Endothelial cell of umbilical vein (primary cell): ENCODE data around the gene RNF217. TPM values are rescaled to one million over a fixed set of nuclear protein-coding genes. Genes with fewer than 3 reads are reported as not detected.

Experiments used
- BruUV-seq: library from RNA; stranded (reverse); fragments of 400-500 nt; replicated peaks from 2 replicates; lab custom pipeline; 2021; lab: Mats Ljungman, UMichigan
- CTCF ChIA-PET: fragments of 300-600, 350-600 bp; sonication (Branson Sonifier 250); formaldehyde crosslinking; loops from one replicate; lab custom pipeline; 2021; ENCODE audit warnings: antibody characterized with exemption, inconsistent platforms; lab: Charles Lee
- POLR2A ChIA-PET: fragments of 300-600, 350-600 bp; sonication (Branson Sonifier 250); formaldehyde crosslinking; loops from one replicate; lab custom pipeline; 2021; ENCODE audit warnings: antibody characterized with exemption, inconsistent platforms; lab: Charles Lee
- DNase-seq: peaks from one replicate; pipeline ENCODE4 v3.0.0-alpha.2; 2011; ENCODE audit warnings: low read depth, low spot score
- FAIRE-seq: peaks from 2 replicates; lab custom pipeline; 2011; peaks lifted over from hg19 to GRCh38; lab: Jason Lieb, UNC
- H2AFZ ChIP-seq: 2 replicates; pipeline ENCODE4 v1.6.0; 2012; ENCODE audit warnings: low read depth, low read length, control low read depth, inconsistent platforms
- H3K27ac ChIP-seq: 2 replicates; pipeline ENCODE4 v1.5.1; 2011; ENCODE audit warnings: low read depth, mild to moderate bottlenecking, control low read depth, low read length, moderate library complexity; ENCODE audit not compliant: insufficient read depth
- H3K27me3 ChIP-seq, 2 experiments: 2 replicates each; pipeline versions ENCODE4 v1.6.0 to v1.6.1; 2011; ENCODE audit warnings: low read length in 2 of 2, mixed read lengths in 1 of 2; ENCODE audit not compliant: control insufficient read depth in 2 of 2, insufficient read depth in 2 of 2
- H3K36me3 ChIP-seq, 2 experiments: 2 replicates in 1 of 2; 3 replicates in 1 of 2; pipeline ENCODE4 v1.5.1; 2011; ENCODE audit warnings: low read length in 2 of 2, mild to moderate bottlenecking in 1 of 2, moderate library complexity in 1 of 2; ENCODE audit not compliant: control insufficient read depth in 2 of 2, insufficient read depth in 2 of 2; ENCODE audit errors: extremely low read depth in 1 of 2
- H3K4me1 ChIP-seq: 3 replicates; pipeline ENCODE4 v1.5.1; 2011; ENCODE audit warnings: mild to moderate bottlenecking, low read length; ENCODE audit not compliant: control insufficient read depth, insufficient read depth; ENCODE audit errors: extremely low read depth
- H3K4me2 ChIP-seq: 2 replicates; pipeline ENCODE4 v1.6.1; 2011; ENCODE audit warnings: low read length, control low read depth, mixed read lengths; ENCODE audit not compliant: insufficient read depth
- H3K4me3 ChIP-seq, 3 experiments: fragments of 200-600 bp in 1 of 3; sonication (generic), shearing (Covaris generic) in 1 of 3; replicated peaks in 1 of 3; 2 replicates each; pipeline ENCODE4 v1.5.1; 2011 to 2016; ENCODE audit warnings: control low read depth in 3 of 3, low read length in 3 of 3, mild to moderate bottlenecking in 2 of 3, inconsistent platforms in 1 of 3, low read depth in 1 of 3, moderate library complexity in 1 of 3; ENCODE audit not compliant: insufficient read depth in 1 of 3
- H3K79me2 ChIP-seq: 2 replicates; pipeline ENCODE4 v1.6.0; 2012; ENCODE audit warnings: low read length, inconsistent platforms; ENCODE audit not compliant: control insufficient read depth, insufficient read depth
- H3K9ac ChIP-seq: replicated peaks from 2 replicates; pipeline ENCODE3; 2011; ENCODE audit warnings: low read length, control low read depth; ENCODE audit not compliant: insufficient read depth; ENCODE audit errors: extremely low read depth
- H3K9me1 ChIP-seq: replicated peaks from 3 replicates; pipeline ENCODE4 v1.6.0; 2011; ENCODE audit warnings: mild to moderate bottlenecking, low read length; ENCODE audit not compliant: control insufficient read depth, insufficient read depth; ENCODE audit errors: extremely low read depth
- H3K9me3 ChIP-seq: replicated peaks from 2 replicates; pipeline ENCODE4 v1.5.1; 2012; ENCODE audit warnings: low read length, inconsistent platforms; ENCODE audit not compliant: control insufficient read depth, insufficient read depth
- H4K20me1 ChIP-seq: replicated peaks from 2 replicates; pipeline ENCODE3; 2011; ENCODE audit warnings: mild to moderate bottlenecking, low read length; ENCODE audit not compliant: control insufficient read depth, insufficient read depth; ENCODE audit errors: extremely low read depth
- CTCF ChIP-seq, 2 donors: IDR thresholded peaks; 1 replicate in 1 of 2; 2 replicates in 1 of 2; pipeline ENCODE4 v1.5.1; 2011; ENCODE audit warnings: low read length in 2 of 2, mild to moderate bottlenecking in 2 of 2, moderate library complexity in 2 of 2, control low read depth in 1 of 2, inconsistent platforms in 1 of 2, low read depth in 1 of 2; ENCODE audit not compliant: insufficient read depth in 1 of 2; ENCODE audit errors: extremely low read depth in 1 of 2
- EZH2 ChIP-seq: IDR thresholded peaks from 2 replicates; pipeline ENCODE4 v1.6.1; 2012; ENCODE audit warnings: borderline replicate concordance, low read depth, mild to moderate bottlenecking, moderate library complexity, low read length, inconsistent platforms; ENCODE audit not compliant: severe bottlenecking
- FOS ChIP-seq: IDR thresholded peaks from 2 replicates; pipeline ENCODE4 v1.6.1; 2011; ENCODE audit warnings: mild to moderate bottlenecking, low read length, moderate library complexity, borderline replicate concordance; ENCODE audit not compliant: insufficient read depth
- GATA2 ChIP-seq: IDR thresholded peaks from 2 replicates; pipeline ENCODE4 v1.7.0; 2011; ENCODE audit warnings: low read depth, mild to moderate bottlenecking, moderate library complexity, mixed read lengths, low read length; ENCODE audit not compliant: insufficient read length, insufficient read depth
- JUN ChIP-seq: IDR thresholded peaks from 2 replicates; pipeline ENCODE4 v1.6.1; 2011; ENCODE audit warnings: borderline replicate concordance, low read depth; ENCODE audit not compliant: insufficient read length, insufficient read depth
- MAX ChIP-seq: IDR thresholded peaks from 2 replicates; pipeline ENCODE4 v1.6.1; 2011; ENCODE audit not compliant: insufficient read depth, insufficient read length
- MYC ChIP-seq: IDR thresholded peaks from one replicate; pipeline ENCODE4 v1.6.1; 2011; ENCODE audit warnings: mild to moderate bottlenecking, low read depth, low read length
- POLR2A ChIP-seq: IDR thresholded peaks from 2 replicates; pipeline ENCODE4 v1.6.1; 2012; ENCODE audit warnings: low read depth, mild to moderate bottlenecking, control low read depth, low read length
- POLR2AphosphoS5 ChIP-seq: IDR thresholded peaks from 2 replicates; pipeline ENCODE4 v1.6.1; 2012; ENCODE audit warnings: low read depth, mild to moderate bottlenecking, control low read depth, low read length, moderate library complexity; ENCODE audit not compliant: insufficient read depth
- dilution Hi-C: fragments of 300-500 bp; cut with MboI; formaldehyde crosslinking; loops from one replicate; pipeline ENCODE4 v1.15.0; 2019; ENCODE audit warnings: low sequenced_read_pairs; ENCODE audit not compliant: extremely low pct_ligation_motif_present
- intact Hi-C: fragments of 100-400 bp; cut with micrococcal nuclease; formaldehyde crosslinking; loops from one replicate; pipeline ENCODE4 v1.10.0; 2022
- polyA plus RNA-seq, 4 experiments: library from polyadenylated mRNA; depleted of rRNA in 3 of 4; stranded (reverse) in 3 of 4; unstranded in 1 of 4; fragments of >200 nt; gene quantifications; 2 replicates each; pipeline versions ENCODE4 v1.2.1 to v1.2.3, GENCODE V29; 2011 to 2012; ENCODE audit warnings: missing spikeins in 1 of 4
- total RNA-seq: library from RNA; stranded (reverse); gene quantifications from 2 replicates; pipeline ENCODE4 v1.2.3, GENCODE V29; 2021

RNF217 gene
- total and polyA plus RNA-seq, 2 donors (not counting 3 experiments of a cell fraction or from before 2014, with no cell fraction given): 8.8 to 32.5 TPM

GRCh38 chr6:124995645-124996325, 33.5 kb downstream of the RNF217 start:
- BruUV-seq: no TSS peak
- H4K20me1 ChIP-seq: no peaks in the 10 kb centered on the region
- H3K9me1 ChIP-seq: no peaks in the 10 kb centered on the region
- H3K9ac ChIP-seq: no peak overlapping the region
- H3K36me3 ChIP-seq: peaks cover 0 to 2% of the 10 kb centered on the region in 2 experiments
- no peaks in the 10 kb centered on the region for H3K27me3 ChIP-seq
- H3K4me3 ChIP-seq: no peak overlapping the region
- ChIA-PET POLR2A (no interaction called here), CTCF (interaction anchor here (0.6 to 1.7 kb wide), 4 partner anchors 11 to 118 kb away, joined by 3 to 7 read pairs (median 3); no protein-coding TSS in a partner anchor)
- H3K79me2 ChIP-seq: peaks cover 7% of the 10 kb centered on the region
- intact Hi-C loops (loop anchor here (1.0 kb wide), 1 partner anchor 9 kb away; no protein-coding TSS in a partner anchor), dilution Hi-C loops (no loop called here)
- H3K27ac ChIP-seq: peak overlapping the region; percentile 9
- no peaks in the 10 kb centered on the region for H3K9me3 ChIP-seq
- H3K4me1 ChIP-seq: peaks cover 12% of the 10 kb centered on the region
- DNase-seq (no peak), FAIRE-seq (no peak)
- no peak overlapping the region for H2AFZ ChIP-seq
- TF ChIP-seq POLR2A: no peak
- no peak for TF ChIP-seq CTCF (IDR thresholded peaks at IDR 0.05; ENCODE audit: extremely low read depth in 1 of 2, insufficient read depth in 1 of 2, low read depth in 1 of 2, low read length in 2 of 2)
- no peak for TF ChIP-seq GATA2
- TF ChIP-seq MYC: no peak
- TF ChIP-seq POLR2AphosphoS5: no peak
- no peak for TF ChIP-seq FOS
- TF ChIP-seq JUN: no peak
- no peak for TF ChIP-seq EZH2
- no peak for TF ChIP-seq MAX
- peak overlapping the region; percentile 29 for H3K4me2 ChIP-seq
